HG03175 (cell line): ENCODE measurements around the gene TEAD4.

ENCODE experiments used
- ATAC-seq: cut with Tn5 transposase; IDR thresholded peaks from one replicate; pipeline ENCODE4 v1.9.1; 2021; ENCODE audit warnings: mild to moderate bottlenecking, moderate library complexity; ENCODE audit not compliant: unreplicated experiment

Gene TEAD4

GRCh38 chr12:2960390-2960956 lies 1.3 kb downstream of the TEAD4 start:
- ATAC-seq: no peak

GRCh38 chr12:2960996-2961616 lies 1.9 kb downstream of the TEAD4 start:
- ATAC-seq: no peak

GRCh38 chr12:2961705-2962104 lies 2.5 kb downstream of the TEAD4 start:
- ATAC-seq: no peak

GRCh38 chr12:2963154-2963759 lies 4.1 kb downstream of the TEAD4 start:
- ATAC-seq: no peak

GRCh38 chr12:2963760-2964292 lies 4.6 kb downstream of the TEAD4 start:
- ATAC-seq: no peak

GRCh38 chr12:2967651-2968050 lies 8.5 kb downstream of the TEAD4 start:
- ATAC-seq: no peak

GRCh38 chr12:2970744-2971143 lies 11.5 kb downstream of the TEAD4 start:
- ATAC-seq: no peak

- no peak for ATAC-seq
Measured at GRCh38 chr12:2973566-2973965, 14.4 kb downstream of the TEAD4 start.

GRCh38 chr12:2974560-2974971 lies 15.4 kb downstream of the TEAD4 start:
- no peak for ATAC-seq

- ATAC-seq: no peak
Measured at GRCh38 chr12:2976581-2976996, 17.4 kb downstream of the TEAD4 start.

GRCh38 chr12:2977776-2978175 lies 18.6 kb downstream of the TEAD4 start:
- ATAC-seq: no peak

GRCh38 chr12:2979806-2980205 lies 20.6 kb downstream of the TEAD4 start:
- ATAC-seq: no peak

GRCh38 chr12:2980630-2981029 lies 21.4 kb downstream of the TEAD4 start:
- no peak for ATAC-seq

- ATAC-seq: no peak
Measured at GRCh38 chr12:2982361-2982760, 23.2 kb downstream of the TEAD4 start.

GRCh38 chr12:2984249-2984648 lies 25.1 kb downstream of the TEAD4 start:
- no peak for ATAC-seq

- no peak for ATAC-seq
Measured at GRCh38 chr12:2984698-2985097, 25.5 kb downstream of the TEAD4 start.

- ATAC-seq: no peak
Measured at GRCh38 chr12:2986876-2987275, 27.7 kb downstream of the TEAD4 start.

- no peak for ATAC-seq
Measured at GRCh38 chr12:2988494-2988893, 29.3 kb downstream of the TEAD4 start.

GRCh38 chr12:2992724-2993123 lies 33.5 kb downstream of the TEAD4 start:
- no peak for ATAC-seq

- no peak for ATAC-seq
Measured at GRCh38 chr12:2997989-2998670, 38.9 kb downstream of the TEAD4 start.

GRCh38 chr12:2998789-2999264 lies 39.6 kb downstream of the TEAD4 start:
- no peak for ATAC-seq
